ENCODE data around the gene CASP2.

Gene CASP2

DNA sequence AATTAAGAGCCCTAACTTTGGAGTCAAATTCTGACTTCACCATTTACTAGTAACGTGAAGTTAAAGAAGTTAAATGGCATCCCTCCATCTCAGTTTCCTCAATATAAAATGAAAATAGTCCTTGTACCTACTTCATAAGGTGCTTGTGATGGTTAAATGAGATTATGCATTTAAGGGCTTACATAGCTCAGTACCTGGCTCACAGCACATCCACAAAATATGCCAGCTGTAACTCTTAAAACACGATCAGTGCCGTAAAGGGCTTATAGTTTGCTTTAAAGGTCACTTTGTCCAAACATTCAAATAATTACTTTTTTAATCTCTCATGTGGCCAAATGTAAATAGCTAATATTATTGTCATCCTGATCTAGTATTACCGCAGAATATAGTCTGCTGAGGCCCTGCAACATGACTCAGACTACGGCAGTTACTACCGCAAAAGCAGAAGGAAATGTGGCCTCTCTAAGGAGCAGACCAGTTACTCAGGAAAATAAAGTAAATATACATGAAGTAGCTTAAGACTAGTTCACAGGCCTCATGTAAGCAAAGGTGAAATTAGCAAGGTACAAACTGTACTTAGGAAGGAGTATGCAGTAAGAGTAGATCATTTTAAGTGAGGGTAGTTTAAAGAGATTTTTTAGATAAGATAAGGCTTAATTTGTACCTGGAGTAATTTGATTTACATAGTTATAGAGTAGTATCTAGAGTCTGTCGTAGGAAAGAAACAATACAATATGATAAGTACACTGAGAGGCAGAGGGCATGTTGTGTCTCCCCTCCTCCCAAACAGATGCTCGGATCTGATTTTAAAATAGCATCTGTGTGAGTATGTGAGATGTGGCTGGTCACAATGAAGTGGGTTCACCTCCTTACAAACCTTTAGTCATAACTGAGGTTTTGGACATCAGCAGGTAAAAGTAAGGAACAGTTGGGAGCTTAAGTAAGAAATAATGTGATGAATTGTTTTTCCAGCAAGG lies 13.1 kb downstream of the CASP2 start:
- Mint-ChIP-seq H3K4me1 (peaks cover 43% of the 10 kb centered on the region), H3K4me3 (no peak overlapping the region), H3K36me3 (peaks cover 26% of the 10 kb centered on the region), H3K27ac (no peak overlapping the region), H3K27me3 (no peaks in the 10 kb centered on the region), H3K9me3 (no peaks in the 10 kb centered on the region)

DNA sequence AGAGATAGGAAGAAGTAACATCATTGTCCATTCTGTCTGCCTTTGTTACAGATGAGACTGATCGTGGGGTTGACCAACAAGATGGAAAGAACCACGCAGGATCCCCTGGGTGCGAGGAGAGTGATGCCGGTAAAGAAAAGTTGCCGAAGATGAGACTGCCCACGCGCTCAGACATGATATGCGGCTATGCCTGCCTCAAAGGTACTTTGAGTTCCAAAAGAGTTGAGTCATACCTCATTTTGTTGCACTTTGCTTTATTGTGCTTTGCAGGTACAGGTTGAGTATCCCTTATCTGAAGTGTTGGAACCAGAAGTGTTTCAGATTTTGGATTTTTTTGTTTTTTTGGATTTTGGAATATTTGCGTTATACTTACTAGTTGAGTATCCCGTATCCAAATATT lies 15.6 kb downstream of the CASP2 start:
- peaks cover 39% of the 10 kb centered on the region for H3K4me1 Mint-ChIP-seq

DNA sequence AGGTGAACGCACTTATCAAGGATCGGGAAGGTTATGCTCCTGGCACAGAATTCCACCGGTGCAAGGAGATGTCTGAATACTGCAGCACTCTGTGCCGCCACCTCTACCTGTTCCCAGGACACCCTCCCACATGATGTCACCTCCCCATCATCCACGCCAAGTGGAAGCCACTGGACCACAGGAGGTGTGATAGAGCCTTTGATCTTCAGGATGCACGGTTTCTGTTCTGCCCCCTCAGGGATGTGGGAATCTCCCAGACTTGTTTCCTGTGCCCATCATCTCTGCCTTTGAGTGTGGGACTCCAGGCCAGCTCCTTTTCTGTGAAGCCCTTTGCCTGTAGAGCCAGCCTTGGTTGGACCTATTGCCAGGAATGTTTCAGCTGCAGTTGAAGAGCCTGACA lies 16.8 kb downstream of the CASP2 start:
- H3K9me3 Mint-ChIP-seq: no peaks in the 10 kb centered on the region
- peaks cover 30% of the 10 kb centered on the region for H3K4me1 Mint-ChIP-seq
- no peak overlapping the region for H3K27ac Mint-ChIP-seq
- no peak overlapping the region for H3K4me3 Mint-ChIP-seq
- peaks cover 31% of the 10 kb centered on the region for H3K36me3 Mint-ChIP-seq
- H3K27me3 Mint-ChIP-seq: no peaks in the 10 kb centered on the region

More for the DNA sequence above, 15.6 kb downstream of the CASP2 start:
- Mint-ChIP-seq H3K4me3 (no peak overlapping the region), H3K36me3 (peaks cover 33% of the 10 kb centered on the region), H3K9me3 (no peaks in the 10 kb centered on the region), H3K27me3 (no peaks in the 10 kb centered on the region), H3K27ac (peak overlapping the region; percentile 30)

DNA sequence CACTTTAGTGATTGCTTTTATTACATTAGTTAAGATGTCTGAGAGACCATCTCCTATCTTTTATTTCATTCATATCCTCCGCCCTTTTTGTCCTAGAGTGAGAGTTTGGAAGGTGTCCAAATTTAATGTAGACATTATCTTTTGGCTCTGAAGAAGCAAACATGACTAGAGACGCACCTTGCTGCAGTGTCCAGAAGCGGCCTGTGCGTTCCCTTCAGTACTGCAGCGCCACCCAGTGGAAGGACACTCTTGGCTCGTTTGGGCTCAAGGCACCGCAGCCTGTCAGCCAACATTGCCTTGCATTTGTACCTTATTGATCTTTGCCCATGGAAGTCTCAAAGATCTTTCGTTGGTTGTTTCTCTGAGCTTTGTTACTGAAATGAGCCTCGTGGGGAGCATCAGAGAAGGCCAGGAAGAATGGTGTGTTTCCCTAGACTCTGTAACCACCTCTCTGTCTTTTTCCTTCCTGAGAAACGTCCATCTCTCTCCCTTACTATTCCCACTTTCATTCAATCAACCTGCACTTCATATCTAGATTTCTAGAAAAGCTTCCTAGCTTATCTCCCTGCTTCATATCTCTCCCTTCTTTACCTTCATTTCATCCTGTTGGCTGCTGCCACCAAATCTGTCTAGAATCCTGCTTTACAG lies 17.4 kb downstream of the CASP2 start:
- peak overlapping the region; percentile 20 for H3K27ac Mint-ChIP-seq
- peaks cover 28% of the 10 kb centered on the region for H3K36me3 Mint-ChIP-seq
- H3K4me1 Mint-ChIP-seq: peaks cover 29% of the 10 kb centered on the region
- no peaks in the 10 kb centered on the region for H3K9me3 Mint-ChIP-seq
- H3K27me3 Mint-ChIP-seq: no peaks in the 10 kb centered on the region
- no peak overlapping the region for H3K4me3 Mint-ChIP-seq

DNA sequence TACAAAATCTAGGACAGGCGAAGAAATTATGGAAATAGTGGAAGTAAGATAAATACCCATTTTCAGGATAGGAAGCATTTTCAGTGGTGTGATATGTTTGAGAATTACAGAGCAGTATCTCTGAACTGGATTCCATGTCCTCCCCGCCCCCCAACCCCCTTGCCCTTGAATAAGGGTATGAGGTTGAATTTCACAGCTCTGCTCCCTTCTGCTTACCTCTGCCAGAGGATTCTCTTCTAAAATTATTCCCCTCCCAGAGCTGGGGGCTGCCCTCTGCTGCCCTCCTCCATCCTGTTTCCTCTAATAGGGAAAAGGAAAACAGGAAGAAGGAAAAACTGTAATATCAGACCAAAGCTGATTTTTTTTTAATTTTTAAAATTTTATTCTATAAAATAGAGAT lies 20.5 kb downstream of the CASP2 start:
- peak overlapping the region; percentile 56 for H3K27ac Mint-ChIP-seq
- H3K4me3 Mint-ChIP-seq: no peak overlapping the region
- H3K36me3 Mint-ChIP-seq: peaks cover 20% of the 10 kb centered on the region
- H3K27me3 Mint-ChIP-seq: no peaks in the 10 kb centered on the region
- no peaks in the 10 kb centered on the region for H3K9me3 Mint-ChIP-seq
- H3K4me1 Mint-ChIP-seq: peaks cover 39% of the 10 kb centered on the region

DNA sequence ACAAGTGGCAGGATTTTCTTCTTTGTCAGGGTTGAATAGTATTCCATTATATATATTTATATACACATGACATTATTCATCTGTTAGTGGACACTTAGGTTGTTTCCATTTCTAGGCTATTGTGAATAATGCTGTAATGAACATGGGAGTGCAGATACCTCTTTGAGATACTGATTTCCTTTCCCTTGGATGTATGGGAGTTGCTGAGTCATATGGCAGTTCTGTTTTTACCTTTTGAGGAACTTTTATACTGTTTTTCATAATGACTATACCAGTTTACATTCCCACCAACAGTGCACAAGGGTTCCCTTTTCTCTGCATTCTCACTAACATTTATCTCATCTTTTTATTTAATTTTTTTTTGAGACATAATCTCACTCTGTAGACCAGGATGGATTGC lies 26.0 kb downstream of the CASP2 start:
- H3K4me1 Mint-ChIP-seq: peaks cover 18% of the 10 kb centered on the region
- H3K36me3 Mint-ChIP-seq: no peaks in the 10 kb centered on the region
- no peak overlapping the region for H3K27ac Mint-ChIP-seq
- H3K27me3 Mint-ChIP-seq: no peaks in the 10 kb centered on the region
- no peak overlapping the region for H3K4me3 Mint-ChIP-seq
- no peaks in the 10 kb centered on the region for H3K9me3 Mint-ChIP-seq

DNA sequence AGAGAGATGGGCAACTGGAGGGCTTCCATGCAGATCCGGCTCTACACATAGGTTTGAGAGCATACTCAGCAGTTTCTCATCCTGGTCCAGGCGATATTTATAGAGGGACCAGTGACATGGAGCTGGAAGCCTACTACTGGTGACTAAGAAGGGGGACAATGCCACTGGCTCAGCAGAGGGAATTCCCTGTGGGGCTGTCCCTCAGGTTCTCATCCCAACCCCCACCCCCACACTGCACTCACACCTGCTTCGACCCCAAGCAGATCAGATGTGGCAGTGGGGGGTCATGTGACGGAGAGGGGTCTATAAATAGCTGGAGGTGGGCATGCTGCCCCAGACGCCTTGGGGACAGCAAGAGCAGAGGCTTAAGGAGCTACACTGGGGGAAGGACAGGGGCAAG lies 27.6 kb downstream of the CASP2 start, which contains the start of gene CLCN1:
Gene CLCN1, plus strand, starts transcription at position 336 of the 400 bp plus-strand sequence. CDS start 102 bp downstream, outside the sequence.
- Mint-ChIP-seq H3K27ac (no peak within 1 kb of the TSS), H3K4me1 (peaks cover 11% of the 10 kb centered on the region), H3K27me3 (no peaks in the 10 kb centered on the region), H3K36me3 (no peaks in the 10 kb centered on the region), H3K4me3 (no peak within 1 kb of the TSS), H3K9me3 (no peaks in the 10 kb centered on the region)

DNA sequence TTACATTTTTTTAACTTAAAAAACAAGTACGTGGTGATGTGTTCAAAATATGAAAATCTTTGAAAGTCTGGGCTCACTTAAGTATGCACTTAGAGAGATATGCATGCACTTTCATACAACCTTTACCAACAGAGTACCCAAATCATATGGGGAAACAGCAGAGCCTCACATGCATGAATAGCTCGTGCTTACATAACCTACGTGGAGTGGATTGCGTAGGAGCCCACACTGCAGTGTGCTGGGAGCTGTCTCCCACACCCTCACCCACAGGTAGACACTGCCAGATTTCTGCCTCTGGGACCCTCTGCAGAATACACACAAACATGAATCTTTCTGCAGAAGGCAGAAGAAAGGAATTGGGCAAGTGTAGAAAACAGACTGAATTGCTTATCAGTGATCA lies 28.3 kb downstream of the CASP2 start:
- Mint-ChIP-seq H3K27ac (no peak overlapping the region), H3K4me1 (peaks cover 4% of the 10 kb centered on the region), H3K27me3 (no peaks in the 10 kb centered on the region), H3K36me3 (no peaks in the 10 kb centered on the region), H3K4me3 (no peak overlapping the region), H3K9me3 (no peaks in the 10 kb centered on the region)

DNA sequence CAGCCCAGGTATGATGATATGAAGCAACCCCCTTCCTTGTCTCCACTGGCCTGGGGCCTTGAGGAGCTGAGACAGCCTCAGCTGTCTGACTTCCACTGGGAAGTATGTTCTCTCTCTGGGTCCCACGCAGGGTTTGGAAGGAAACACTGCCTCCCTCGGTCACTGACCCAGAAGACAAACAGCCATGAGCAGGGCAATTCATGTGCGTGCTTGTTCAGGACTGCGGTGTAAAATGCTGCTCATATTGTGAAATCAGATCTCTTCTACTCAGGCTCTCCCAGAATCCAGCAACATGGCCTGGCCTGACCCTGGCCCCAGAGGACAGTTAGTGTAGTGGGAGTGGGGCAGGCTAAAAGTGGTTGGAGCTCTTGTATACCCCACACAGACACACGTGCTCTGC lies 30.5 kb downstream of the CASP2 start:
- Mint-ChIP-seq H3K27ac (no peak overlapping the region), H3K36me3 (no peaks in the 10 kb centered on the region), H3K4me3 (no peak overlapping the region), H3K4me1 (no peaks in the 10 kb centered on the region), H3K9me3 (no peaks in the 10 kb centered on the region), H3K27me3 (no peaks in the 10 kb centered on the region)

DNA sequence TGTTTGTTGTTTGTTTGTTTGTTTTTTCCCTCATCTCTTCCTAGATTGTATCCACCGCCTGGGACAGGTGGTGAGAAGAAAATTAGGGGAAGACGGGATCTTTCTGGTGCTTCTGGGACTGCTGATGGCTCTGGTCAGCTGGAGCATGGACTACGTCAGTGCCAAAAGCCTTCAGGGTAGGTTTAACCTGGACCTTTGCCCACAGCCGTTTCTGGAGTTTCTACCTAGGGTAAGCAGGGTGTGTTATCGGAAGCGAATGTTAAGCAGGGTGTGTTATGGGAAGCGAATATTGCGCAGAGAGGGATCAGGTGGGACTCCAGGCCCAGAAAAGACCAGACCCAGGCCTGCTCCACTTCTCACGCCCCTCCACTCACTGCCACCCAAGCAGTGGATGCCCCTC lies 32.5 kb downstream of the CASP2 start:
- Mint-ChIP-seq H3K9me3 (no peaks in the 10 kb centered on the region), H3K4me3 (no peak overlapping the region), H3K27ac (no peak overlapping the region), H3K4me1 (peaks cover 9% of the 10 kb centered on the region), H3K27me3 (no peaks in the 10 kb centered on the region), H3K36me3 (no peaks in the 10 kb centered on the region)

DNA sequence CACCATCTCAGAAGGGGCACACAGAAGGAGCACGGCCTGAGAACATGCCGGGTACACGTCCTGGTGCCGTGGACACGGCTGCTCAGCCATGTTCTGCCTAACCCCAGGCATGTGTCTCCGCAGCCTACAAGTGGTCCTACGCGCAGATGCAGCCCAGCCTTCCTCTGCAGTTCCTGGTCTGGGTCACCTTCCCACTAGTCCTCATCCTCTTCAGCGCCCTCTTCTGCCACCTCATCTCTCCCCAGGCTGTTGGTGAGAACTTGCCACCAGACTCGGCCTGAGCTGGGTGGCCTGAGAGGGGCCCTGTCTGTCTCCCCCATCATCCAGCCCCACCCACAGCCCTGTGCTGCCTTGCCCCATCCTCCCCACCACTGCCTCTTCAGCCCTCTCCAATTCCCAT lies 33.1 kb downstream of the CASP2 start:
- H3K27ac Mint-ChIP-seq: no peak overlapping the region
- H3K36me3 Mint-ChIP-seq: no peaks in the 10 kb centered on the region
- H3K9me3 Mint-ChIP-seq: no peaks in the 10 kb centered on the region
- H3K4me3 Mint-ChIP-seq: no peak overlapping the region
- peaks cover 11% of the 10 kb centered on the region for H3K4me1 Mint-ChIP-seq
- H3K27me3 Mint-ChIP-seq: no peaks in the 10 kb centered on the region

DNA sequence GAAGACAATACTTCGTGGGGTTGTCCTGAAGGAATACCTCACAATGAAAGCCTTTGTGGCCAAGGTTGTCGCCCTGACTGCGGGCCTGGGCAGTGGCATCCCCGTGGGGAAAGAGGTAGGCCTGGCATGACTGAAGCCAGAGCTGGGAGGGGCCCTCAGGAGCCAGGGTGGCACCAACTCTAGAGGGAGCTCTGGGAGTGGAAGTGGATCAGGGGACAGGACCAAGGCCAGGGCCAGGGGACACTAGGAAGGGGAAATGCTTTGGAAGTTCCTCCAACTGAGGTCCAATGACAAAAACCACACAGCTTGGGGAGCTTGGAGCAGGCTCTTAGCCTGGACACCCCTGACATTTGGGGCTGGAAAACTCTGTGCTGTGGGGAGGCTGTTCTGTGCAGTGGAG lies 33.6 kb downstream of the CASP2 start:
- Mint-ChIP-seq H3K4me1 (peaks cover 11% of the 10 kb centered on the region), H3K27me3 (no peaks in the 10 kb centered on the region), H3K4me3 (no peak overlapping the region), H3K9me3 (no peaks in the 10 kb centered on the region), H3K36me3 (no peaks in the 10 kb centered on the region), H3K27ac (no peak overlapping the region)

DNA sequence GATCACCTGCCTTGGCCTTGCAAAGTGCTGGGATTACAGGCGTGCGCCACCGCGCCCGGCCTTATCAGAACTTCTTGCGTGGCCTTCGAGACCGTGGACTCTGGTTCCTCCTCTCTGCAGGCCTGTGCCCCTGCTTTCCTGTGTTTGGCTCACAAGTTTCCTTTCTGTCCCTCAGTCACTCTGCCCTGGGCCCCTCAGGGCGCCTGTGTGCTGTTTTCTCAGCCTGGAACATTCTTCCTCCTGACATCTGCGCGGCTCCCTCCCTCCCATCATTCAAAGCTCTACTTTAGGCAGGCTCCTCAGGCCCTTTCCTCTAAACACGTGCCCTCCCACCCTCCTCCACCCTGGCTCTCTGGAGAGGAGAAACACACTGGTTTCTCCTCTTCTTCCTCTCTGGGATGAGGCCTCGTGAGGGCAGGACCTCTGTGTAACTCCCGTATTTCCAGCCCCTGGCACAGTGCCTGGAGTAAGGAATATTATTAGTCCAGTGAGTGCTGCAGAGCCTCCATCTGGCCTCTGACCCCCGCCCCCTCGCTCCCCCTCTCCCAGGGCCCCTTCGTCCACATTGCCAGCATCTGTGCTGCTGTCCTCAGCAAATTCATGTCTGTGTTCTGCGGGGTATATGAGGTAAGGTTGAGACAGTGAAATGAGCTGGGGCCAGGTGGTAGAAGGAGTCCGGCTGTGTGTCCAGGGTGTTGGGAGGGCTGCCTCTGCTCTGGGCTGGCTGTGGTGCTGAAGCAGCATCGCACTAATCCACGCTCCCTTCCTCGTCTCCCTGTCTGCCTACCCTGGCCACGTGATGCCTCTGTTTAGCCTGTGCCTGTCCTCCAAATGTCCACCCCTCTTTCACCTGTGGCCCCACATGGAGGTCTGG lies 34.8 kb downstream of the CASP2 start:
- H3K4me1 Mint-ChIP-seq: peaks cover 11% of the 10 kb centered on the region
- no peaks in the 10 kb centered on the region for H3K9me3 Mint-ChIP-seq
- no peaks in the 10 kb centered on the region for H3K27me3 Mint-ChIP-seq
- H3K36me3 Mint-ChIP-seq: no peaks in the 10 kb centered on the region
- no peak overlapping the region for H3K27ac Mint-ChIP-seq
- no peak overlapping the region for H3K4me3 Mint-ChIP-seq

DNA sequence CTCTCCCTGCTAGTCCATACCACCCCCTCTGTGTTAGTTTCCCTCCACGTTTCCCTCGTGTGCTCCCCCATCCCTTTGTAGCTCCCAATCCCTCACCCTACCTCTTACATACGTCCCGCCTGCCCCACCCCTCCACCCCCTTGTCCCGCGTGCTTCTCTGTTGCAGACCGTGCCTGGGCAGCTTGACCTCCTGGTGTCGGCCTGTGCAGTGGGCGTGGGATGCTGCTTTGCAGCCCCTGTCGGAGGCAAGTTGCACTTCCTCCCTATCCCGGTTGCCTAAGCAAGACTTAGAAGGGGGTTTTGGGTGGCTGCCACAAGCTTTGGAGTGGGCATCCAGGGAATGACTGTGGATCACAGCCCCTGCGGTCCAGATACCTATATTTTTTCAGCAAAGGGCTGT lies 35.5 kb downstream of the CASP2 start:
- Mint-ChIP-seq H3K27me3 (no peaks in the 10 kb centered on the region), H3K36me3 (no peaks in the 10 kb centered on the region), H3K4me3 (no peak overlapping the region), H3K4me1 (peaks cover 11% of the 10 kb centered on the region), H3K27ac (no peak overlapping the region), H3K9me3 (no peaks in the 10 kb centered on the region)

DNA sequence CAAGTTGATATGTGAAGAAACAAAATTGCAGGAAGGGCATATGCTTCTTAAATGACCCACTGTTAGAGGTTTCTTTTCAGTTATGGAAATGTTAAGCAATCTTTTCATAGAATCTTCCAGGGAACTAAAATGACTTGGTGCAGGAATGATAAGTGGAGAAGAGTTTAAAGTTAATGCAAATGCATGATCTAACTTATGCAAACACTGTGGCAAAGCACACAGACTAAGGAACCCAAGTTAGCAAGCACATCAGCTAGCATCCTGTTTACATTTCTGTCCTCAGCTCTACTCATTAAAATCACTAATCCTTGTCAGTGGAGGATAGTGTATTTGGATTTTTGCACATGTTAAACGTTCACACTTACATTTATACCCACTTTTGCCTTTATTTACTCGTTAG lies 37.1 kb downstream of the CASP2 start:
- Mint-ChIP-seq H3K9me3 (no peaks in the 10 kb centered on the region), H3K36me3 (no peaks in the 10 kb centered on the region), H3K27me3 (no peaks in the 10 kb centered on the region), H3K4me1 (peaks cover 11% of the 10 kb centered on the region), H3K4me3 (no peak overlapping the region), H3K27ac (no peak overlapping the region)
